HG03558 (cell line): ENCODE results near the gene LRP1B.
"Not testable (repeated sequence)": the region's sequence is repeated elsewhere in the genome, so short reads cannot be mapped to it uniquely, and the experiment has no call there.

ENCODE experiments used
- ATAC-seq: cut with Tn5 transposase; IDR thresholded peaks from one replicate; pipeline ENCODE4 v1.9.1; 2021; ENCODE audit warnings: moderate number of reproducible peaks; ENCODE audit not compliant: unreplicated experiment; ENCODE audit errors: extremely low read depth

LRP1B gene

DNA sequence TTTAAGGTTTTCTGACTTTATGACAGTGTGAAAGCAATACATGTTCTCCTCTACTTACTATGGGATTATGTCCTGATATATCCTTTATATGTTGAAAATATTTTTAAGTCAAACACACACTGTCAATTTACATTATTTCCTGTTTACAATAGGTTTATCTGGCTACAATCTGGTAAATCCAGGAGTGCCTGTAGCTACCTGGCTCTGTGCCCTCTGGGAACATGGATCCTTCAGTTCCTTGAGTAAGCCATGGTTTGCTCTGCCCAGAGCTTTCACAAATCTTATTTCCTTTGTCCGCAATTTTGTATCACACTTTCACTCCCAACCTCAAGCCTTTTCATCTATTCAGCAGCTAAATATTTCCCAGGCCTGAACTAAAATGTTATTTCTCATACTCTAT is 1768.5 kb downstream of the LRP1B start:
- ATAC-seq, result no peak

DNA sequence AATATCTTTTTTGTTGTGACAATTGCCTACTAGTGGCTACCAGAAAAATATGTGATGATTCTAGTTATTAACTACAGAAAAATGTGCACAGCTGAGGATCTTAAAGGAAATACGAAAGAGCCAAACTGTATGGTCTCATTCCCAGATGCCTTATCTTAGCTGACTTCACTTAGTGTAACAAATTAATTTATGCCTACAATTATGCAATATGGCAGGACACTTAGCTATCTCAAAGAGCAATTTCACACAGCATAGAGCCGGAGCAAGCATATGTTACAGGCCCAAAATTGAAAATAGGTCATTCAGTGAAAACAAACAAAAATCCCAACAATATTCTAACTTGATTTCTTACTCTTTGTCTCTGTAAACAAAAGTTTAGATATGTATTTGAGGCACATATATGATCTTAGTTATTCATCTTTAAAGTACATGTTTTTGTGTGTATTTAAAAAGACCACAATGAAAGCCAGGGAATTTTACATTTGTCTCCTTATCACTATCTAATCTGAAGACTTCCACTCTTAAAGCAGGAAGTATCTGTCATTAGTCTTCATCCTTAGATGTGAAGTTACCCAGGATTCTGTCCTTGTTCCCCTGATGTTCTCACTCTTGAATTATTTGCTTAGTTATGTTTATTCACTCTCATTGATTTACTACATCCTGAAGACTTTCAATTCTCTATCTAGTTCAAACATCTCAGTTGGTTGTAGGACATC is 1771.6 kb downstream of the LRP1B start:
- ATAC-seq, result no peak

DNA sequence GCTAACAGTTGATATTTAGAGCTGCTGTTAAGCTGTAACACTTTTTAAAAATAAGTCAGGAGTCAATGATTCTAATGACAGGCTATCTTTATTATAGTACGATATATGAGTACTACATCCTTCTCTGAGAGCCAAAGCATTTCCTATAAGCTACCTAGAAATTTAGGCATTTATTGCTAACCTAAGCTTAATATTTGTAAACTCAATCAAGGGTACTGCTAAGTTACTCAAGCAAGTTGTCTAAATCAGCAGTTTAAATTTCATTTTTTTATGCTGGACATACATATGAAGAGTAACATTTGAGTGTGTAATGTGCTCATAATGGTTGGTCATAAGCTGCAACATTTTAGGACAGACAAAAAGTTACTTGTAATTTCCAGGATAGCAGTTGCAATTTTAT is 1774.1 kb downstream of the LRP1B start:
- no peak for ATAC-seq

DNA sequence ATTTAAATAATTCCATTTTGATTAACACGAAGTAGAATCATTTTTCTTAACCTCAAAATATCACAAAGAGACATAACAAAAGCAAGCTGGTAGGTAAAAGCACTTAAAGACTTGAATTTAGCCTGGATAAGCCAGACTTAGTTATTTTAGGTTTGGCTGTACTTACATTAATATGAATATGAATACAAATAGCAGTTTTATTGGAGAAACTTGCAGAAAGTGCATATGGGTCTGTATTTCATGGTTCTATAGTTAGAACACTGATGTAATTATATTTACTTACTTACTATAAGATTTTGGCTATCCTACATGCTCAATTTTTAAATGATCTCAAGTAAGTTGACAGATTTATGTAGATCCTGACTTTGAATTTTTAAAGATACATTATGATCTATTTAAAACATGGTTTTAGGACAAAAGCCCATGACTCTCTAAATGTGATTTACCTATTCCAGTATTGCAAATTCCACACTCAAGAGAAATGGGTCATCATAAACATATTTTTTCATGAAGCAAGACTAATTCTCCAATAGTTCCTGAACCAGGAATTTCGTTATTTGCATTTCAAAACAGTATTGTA is 1775.2 kb downstream of the LRP1B start:
- no peak for ATAC-seq

DNA sequence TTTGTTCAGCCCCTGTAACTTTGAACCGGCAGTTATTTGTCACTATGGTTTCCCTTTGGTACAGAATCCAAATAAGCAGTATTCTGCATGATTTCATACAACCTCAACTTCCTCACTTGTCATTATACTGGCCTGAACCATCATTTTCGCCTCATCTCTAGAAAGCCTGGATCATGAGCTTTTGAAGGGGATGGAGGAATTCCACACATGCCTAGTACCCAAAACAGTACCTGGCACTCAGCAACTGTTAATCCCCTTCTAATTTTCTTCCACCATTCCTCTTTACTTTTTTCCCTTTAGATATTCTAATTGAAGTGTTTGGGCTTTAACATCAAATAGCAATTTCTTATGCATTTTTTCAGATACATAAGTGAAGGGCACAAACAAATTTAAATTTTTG is 1776.3 kb downstream of the LRP1B start:
- no peak for ATAC-seq

DNA sequence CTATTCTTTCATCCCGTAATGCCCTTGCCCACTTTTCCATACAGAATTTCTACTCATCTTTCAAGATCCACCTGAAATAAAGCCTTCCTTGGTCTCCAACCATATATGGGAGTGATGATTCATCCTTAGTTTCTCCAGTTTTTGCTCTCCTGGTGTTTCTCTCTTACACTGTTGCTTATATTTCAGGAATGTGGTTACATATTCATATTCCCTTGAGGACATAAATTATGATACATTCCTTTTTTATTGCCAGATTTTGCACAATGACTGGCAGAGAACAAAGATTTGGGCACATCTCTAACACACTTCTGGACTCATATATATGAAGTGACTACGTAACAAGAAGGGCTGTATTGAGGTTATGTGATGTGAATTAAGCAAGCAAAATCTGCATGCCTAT is 1777.3 kb downstream of the LRP1B start:
- no peak for ATAC-seq

DNA sequence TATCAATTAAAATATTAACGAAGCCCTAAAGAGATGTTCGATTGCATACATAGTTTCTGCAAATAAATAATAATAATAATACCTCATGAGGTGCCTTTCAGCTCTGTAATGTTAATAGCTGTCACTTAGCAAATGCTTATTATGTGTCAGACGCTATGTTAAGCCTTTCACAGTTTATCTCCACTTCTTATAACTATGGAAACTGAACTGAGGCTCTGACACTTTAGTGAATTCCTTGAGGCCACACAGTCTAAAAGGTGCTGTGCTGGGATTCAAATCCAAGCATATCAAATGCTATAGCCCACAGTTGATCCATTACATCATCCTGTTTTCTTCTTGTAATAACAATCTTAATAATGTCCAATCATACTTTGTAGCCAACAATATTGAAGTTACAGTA is 1779.1 kb downstream of the LRP1B start:
- no peak for ATAC-seq

DNA sequence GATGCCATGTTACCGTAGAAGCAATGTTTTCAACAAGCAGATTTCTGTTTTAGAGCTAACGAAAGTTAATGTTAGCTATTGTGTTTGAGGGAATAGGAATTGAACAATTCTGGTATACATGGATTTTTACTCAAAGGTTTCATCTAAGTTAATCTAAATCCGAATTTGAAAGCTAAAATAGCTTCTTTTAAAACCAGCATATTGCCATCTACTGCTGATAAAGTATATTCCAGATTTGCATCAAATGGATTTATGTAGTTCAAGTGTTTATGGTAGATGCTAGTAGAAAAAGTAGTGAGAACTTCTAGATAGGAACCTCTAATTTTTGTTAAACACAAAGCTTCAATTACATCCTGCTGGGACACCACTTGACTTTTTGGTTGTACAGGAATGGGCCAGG is 1781.1 kb downstream of the LRP1B start:
- no peak for ATAC-seq

DNA sequence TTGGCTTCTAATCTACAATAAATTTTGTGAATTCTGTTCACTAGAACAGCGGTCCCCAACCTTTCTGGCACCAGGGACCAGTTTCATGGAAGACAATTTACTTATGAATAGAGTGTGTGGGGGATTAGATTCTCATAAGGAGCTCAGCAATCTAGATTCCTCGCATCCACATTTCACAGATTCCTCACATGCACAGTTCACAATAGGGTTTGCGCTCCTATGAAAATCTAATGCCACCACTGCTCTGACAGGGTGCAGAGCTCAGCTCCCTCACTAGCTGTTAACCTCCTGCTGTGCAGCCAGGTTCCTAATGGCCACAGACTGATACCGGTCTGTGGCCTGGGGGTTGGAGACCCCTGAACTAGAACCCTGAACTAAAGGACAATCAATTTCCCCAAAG is 1782.0 kb downstream of the LRP1B start:
- no peak for ATAC-seq

DNA sequence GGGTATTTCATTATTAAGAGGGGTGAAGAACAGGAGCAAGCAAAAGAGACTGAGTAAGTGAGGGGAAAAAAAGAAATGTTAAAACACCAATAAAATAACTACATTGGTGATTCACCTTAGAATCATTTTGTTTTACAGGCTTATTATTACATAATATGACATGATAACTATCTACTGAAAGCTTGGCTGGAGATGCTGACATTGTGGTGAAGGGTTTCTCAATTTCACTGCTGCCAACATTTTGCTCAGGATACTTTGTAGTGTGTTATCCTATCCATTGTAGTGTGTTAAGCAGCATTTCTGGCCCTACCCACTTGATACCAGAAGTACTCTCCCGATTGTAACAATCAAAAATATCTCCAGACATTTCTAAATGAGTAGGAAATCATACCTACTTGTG is 1786.0 kb downstream of the LRP1B start:
- no peak for ATAC-seq

DNA sequence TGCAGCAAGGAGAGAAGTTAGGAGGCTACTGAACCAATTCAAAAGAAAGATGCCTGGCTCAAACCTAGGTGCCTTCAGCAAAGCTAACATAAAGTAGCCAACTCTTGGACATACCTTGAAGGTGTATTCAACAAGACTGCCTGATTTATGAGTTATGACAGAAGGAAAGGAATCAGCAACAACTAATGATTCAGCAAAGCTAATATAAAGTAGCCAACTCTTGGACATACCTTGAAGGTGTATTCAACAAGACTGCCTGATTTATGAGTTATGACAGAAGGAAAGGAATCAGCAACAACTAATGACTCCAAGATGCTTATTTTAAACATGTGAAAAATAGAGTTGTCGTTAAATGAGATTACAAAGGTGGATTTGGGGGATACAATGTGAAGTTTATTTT is 1786.5 kb downstream of the LRP1B start:
- ATAC-seq, result not testable (repeated sequence)

DNA sequence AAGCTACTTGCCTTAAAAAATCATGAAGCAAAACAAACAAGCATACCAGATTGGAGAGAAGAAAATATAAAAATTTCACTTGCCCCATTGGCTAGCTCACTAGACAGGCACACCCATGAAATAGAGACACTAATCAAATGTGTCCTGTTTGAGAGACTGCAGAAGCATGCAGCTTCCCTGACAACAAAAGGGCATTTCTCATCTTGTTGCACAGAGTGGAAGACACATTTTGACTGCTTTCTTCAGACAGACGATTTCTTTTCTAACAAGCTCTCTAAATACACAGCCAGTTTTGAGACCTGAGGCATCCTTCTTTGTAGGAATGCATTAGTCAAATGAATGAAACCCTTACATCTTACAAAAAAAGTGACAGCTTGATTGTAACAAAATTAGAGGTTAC is 1792.0 kb downstream of the LRP1B start:
- ATAC-seq, result no peak

DNA sequence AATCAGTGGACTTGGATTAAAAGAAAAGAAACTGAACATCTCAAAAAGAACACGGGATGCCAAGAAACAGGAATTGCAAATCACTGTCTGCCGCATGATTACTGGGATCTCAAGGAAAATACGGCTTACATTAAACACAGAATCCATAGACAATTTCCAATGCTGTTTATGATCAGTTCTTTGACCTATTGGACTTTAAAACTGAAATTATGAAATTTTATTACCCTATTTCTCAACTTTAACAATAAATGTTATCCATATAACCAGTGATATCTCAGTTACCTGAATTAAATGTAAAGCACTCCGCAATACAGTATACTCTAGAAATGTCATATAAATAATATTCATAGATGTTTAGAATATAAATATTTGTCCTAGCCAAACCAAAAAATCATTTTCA is 1793.8 kb downstream of the LRP1B start:
- ATAC-seq, result no peak

DNA sequence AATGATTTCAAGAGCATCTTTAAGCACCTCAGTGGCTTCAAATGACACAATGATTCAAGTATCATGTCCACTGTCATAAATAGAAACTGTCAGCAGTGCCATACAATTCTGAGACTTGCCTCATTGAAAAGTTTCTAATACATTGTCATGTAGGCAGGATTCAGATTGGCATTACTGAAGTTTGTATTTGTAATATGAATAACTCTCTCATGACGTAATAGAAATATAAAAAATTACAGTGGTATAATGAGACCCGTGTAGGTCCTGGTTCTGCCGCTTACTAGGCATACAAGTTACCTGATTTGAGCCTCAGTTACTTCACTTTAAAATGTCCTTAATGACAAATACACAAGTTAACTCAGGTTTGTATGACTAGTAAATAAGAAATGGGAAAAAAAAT is 1814.5 kb downstream of the LRP1B start:
- ATAC-seq, result no peak

DNA sequence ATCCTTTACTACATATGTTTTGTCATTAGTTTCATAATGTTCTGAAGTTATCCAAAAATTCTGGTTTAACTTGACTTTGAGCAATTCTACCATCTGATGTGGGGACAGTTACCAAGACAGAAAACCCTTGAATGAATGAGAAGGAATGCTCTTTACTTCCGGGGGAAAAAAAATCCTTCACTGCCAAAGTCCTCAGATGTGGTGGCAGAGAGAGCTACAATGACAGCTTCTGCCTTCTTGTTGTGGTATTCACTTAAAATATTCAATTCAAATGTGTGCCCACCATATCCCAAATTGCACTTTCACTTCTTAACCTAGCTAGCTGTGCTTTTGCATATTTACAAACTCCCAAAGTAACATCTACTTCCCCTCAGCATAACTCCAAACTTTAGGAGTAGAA is 1818.9 kb downstream of the LRP1B start:
- no peak for ATAC-seq

DNA sequence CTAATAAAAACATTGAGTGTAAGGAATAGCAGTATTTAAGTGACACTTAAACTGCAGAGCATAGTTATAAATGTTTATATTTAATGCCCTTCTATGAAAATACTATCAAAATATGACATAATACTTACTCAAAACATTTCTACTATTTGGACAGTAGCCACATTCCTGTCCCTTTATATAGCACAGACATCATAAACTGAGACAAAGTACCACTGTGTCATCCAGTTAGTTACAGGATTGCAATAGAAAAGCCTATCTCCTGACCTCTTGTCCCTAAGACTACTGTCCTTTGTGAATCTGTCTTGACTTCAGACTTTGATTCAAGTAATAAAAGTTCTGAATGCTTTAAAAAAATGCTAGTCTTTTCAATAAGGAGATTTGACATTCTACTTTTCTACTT is 1822.1 kb downstream of the LRP1B start:
- no peak for ATAC-seq

DNA sequence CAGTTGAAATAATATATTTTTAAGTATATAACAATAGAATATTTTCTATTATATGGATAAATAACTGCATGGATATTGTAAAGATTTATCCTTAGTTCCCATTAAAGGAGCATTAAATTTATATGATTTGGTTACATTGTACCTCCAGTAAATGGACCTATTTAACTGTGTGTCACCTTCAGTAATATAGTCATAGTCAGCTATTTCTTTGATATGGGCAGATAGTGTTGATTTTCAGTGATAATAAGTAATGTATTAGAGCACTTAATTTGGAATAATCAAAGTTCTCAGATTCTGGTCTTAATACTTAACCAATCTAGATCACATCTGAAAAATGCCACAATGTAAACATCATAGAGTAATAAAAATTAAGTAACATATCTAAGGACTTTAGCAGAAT is 1823.3 kb downstream of the LRP1B start:
- ATAC-seq, result no peak

DNA sequence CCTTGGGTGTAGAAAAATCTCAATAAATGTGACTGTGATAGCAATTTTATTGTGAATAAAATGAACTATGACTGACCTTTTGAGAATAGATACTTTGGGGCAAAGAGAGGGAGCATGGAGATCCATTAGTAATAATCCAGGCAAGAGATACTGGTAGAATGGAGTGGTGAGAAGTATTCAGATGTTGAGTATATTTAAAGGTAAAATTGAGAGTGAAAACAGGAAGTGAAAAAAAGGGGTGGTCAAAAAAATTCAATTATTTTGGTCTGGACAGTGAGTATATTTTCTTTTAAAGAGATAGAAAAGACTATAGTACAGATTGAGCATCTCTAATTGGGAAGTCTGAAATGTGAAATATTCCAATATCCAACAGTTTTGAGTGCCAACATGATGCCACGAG is 1835.0 kb downstream of the LRP1B start:
- ATAC-seq, result no peak

DNA sequence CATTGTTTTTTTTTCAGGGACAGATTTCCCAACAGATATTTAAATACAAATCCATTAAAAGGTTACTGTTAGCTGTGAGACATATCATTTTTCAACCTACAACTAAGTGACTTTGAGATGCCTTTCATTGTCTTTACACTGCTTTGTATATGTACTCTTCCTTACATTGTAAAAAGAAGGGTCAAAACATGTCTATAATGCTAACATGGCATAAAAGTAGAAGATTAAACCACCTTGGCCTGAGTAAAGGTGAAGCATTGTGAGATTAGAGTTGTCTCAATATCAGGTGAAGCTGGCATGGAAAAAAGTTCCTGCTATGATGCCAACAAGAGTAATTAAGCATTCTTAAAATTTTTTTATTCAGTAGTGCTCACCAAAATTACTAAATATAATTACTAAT is 1842.1 kb downstream of the LRP1B start:
- ATAC-seq, result no peak

DNA sequence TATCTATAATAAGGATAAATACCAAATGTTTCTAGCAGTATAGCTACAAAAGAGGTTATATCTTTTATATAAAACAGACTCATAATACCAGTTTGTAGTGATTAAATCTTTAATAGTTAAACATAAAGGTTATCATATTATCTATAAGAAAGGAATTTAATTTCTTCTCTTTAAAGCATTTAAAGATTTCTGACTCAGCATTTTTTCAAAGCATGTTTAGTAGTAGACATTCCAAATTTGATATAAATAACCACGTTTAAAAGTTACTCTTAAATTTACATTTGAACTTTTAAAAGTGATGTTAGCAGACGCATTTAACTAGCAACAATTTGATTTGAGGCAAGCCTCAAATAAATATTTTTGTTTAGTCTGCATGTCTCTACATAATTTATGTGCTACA is 1842.6 kb downstream of the LRP1B start:
- ATAC-seq, result no peak

DNA sequence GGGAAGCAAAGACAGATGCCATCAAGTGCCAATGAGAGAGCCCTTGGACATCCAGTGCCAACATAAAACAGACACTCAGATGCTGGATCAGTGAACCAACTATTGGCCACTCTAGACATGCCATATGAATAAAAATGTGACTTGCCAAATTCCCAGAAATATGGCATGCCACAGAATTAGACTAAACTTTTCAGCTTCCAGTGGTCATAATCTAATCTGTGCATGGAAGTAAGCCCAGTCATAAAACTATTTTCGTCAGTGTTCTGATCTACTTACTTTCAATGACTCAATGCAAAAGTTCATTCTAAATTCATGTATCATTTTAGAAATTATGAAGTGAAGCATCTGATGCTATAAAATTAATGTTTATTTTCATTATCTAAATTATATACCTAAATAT is 1844.4 kb downstream of the LRP1B start:
- no peak for ATAC-seq

DNA sequence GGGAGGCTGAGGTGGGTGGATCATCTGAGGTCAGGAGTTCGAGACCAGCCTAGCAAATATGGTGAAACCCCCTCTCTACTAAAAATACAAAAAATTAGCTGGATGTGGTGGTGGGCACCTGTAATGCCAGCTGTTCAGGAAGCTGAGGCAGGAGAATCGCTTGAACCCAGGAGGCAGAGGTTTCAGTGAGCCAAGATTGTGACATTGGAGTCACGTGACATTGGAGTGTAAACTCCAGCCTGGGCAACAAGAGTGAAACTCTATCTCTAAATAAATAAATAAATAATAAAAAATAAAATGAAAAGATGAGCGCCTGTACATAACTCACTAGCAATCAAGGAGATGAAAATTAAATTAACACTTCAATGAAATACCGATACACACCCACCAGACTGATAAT is 1853.5 kb downstream of the LRP1B start:
- not testable (repeated sequence) for ATAC-seq
